Sigmoid colon (tissue), 7 donors: ENCODE data around the gene HES2. TPM values are rescaled to one million over a fixed set of nuclear protein-coding genes. Genes with fewer than 3 reads are reported as not detected.

Experiments used
- DNase-seq: peaks from one replicate; pipeline ENCODE4 v3.0.0-alpha.2; 2019
- H3K27ac ChIP-seq, 4 donors: fragments of 200-600 bp; sonication (generic); one replicate each; pipeline ENCODE4 v1.5.1; 2016 to 2019; ENCODE audit warnings: mild to moderate bottlenecking in 1 of 4
- H3K27me3 ChIP-seq, 3 donors: fragments of 200-600 bp; sonication (generic); one replicate each; pipeline ENCODE4 v1.5.1; 2019; ENCODE audit warnings: mild to moderate bottlenecking in 1 of 3
- H3K36me3 ChIP-seq, 4 donors: fragments of 200-600 bp; sonication (generic); one replicate each; pipeline ENCODE4 v1.5.1; 2016 to 2019
- H3K4me1 ChIP-seq, 4 donors: fragments of 200-600 bp; sonication (generic); one replicate each; pipeline ENCODE4 v1.5.1; 2017 to 2019
- H3K4me3 ChIP-seq, 4 donors: fragments of 200-600 bp; sonication (generic); one replicate each; pipeline ENCODE4 v1.5.1; 2017 to 2019; ENCODE audit warnings: mild to moderate bottlenecking in 2 of 4, moderate library complexity in 1 of 4
- H3K9me3 ChIP-seq, 4 donors: fragments of 200-600 bp in 3 of 4; sonication (generic) in 3 of 4; one replicate each; pipeline versions ENCODE4 v1.5.1 to v1.6.1; 2013 to 2019
- CTCF ChIP-seq, 4 experiments: fragments of 450-650 bp in 3 of 4; fragments of 200-600 bp in 1 of 4; IDR thresholded peaks; one replicate each; pipeline ENCODE4 v1.5.1; 2016 to 2019; ENCODE audit warnings: antibody characterized with exemption in 4 of 4, mild to moderate bottlenecking in 3 of 4, moderate library complexity in 2 of 4
- EP300 ChIP-seq, 4 donors: sonication (generic); formaldehyde crosslinking; IDR thresholded peaks; one replicate each; pipeline ENCODE4 v1.6.1; 2017; ENCODE audit warnings: antibody characterized with exemption in 4 of 4
- POLR2A ChIP-seq, 2 donors: fragments of 450-650 bp; IDR thresholded peaks; one replicate each; pipeline ENCODE4 v1.6.1; 2016; ENCODE audit warnings: antibody characterized with exemption in 2 of 2, mild to moderate bottlenecking in 2 of 2, moderate library complexity in 2 of 2
- POLR2AphosphoS5 ChIP-seq, 4 donors: sonication (generic); formaldehyde crosslinking; IDR thresholded peaks; one replicate each; pipeline ENCODE4 v1.6.1; 2017; ENCODE audit warnings: antibody characterized with exemption in 4 of 4
- WGBS, 2 donors: extraction: QIAGEN DNeasy Blood & Tissue Kit; methylation state at CpG; one replicate each; pipeline ENCODE4 v1.1.7; 2013; 5-methylcytosine and 5-hydroxymethylcytosine counted together
- intact Hi-C: fragments of 100-400 bp; cut with DNase I; formaldehyde crosslinking; loops from one replicate; pipeline ENCODE4 v1.15.1; 2023
- polyA plus RNA-seq, 3 donors: library from polyadenylated mRNA; stranded (reverse); fragments of 200-250 nt; gene quantifications; one replicate each; pipeline ENCODE4 v1.2.3, GENCODE V29; 2013
- total RNA-seq, 4 donors: library from RNA; depleted of rRNA; stranded (reverse); fragments of >200 nt; gene quantifications; one replicate each; pipeline ENCODE4 v1.1.0, GENCODE V29; 2016
- donor health status: healthy with polysubstance abuse.
- donor health status: Bipolar disorder and iron deficiency.
- donor health status: healthy.

HES2 gene
- total and polyA plus RNA-seq, 7 donors, result 10.7 to 27.0 (median 19.9) TPM; not detected in 4

GRCh38 chr1:6420454-6421042 is 829 bp upstream of the HES2 start:
- no peak overlapping the region for H3K27ac ChIP-seq
- peak overlapping the region in 1 of 4 donors; percentile 26 for H3K4me3 ChIP-seq
- TF ChIP-seq CTCF (IDR thresholded peaks at IDR 0.05), result no peak
- no peak for TF ChIP-seq EP300 (IDR thresholded peaks at IDR 0.05)
- no peak for TF ChIP-seq POLR2A (IDR thresholded peaks at IDR 0.05)
- TF ChIP-seq POLR2AphosphoS5 (IDR thresholded peaks at IDR 0.05), result no peak
- no peak for DNase-seq
- intact Hi-C loops, result no loop called here
- no peaks in the 10 kb centered on the region for H3K9me3 ChIP-seq
- WGBS, 2 donors, result 3 to 7% methylated on average over 44 of the region's 44 CpGs
- no peaks in the 10 kb centered on the region for H3K36me3 ChIP-seq
- H3K4me1 ChIP-seq, result peaks cover 0 to 52% (median 44%) of the 10 kb centered on the region in 4 donors
- H3K27me3 ChIP-seq, result peaks cover 72 to 100% (median 94%) of the 10 kb centered on the region in 3 donors

- Histone ChIP-seq H3K27ac (no peak overlapping the region), H3K9me3 (no peaks in the 10 kb centered on the region), H3K4me1 (peaks cover 0 to 41% (median 36%) of the 10 kb centered on the region in 4 donors), H3K36me3 (no peaks in the 10 kb centered on the region), H3K4me3 (peak overlapping the region in 3 of 4 donors; percentile 26 to 47 (median 41)), H3K27me3 (peaks cover 64 to 100% (median 92%) of the 10 kb centered on the region in 3 donors)
- DNase-seq, result no peak
- WGBS, 2 donors, result 1 to 5% methylated on average over 48 of the region's 48 CpGs
- intact Hi-C loops, result no loop called here
- TF ChIP-seq CTCF (IDR thresholded peaks at IDR 0.05) (no peak), EP300 (IDR thresholded peaks at IDR 0.05) (no peak), POLR2AphosphoS5 (IDR thresholded peaks at IDR 0.05) (no peak), POLR2A (IDR thresholded peaks at IDR 0.05) (no peak)
Measured at GRCh38 chr1:6419397-6419803, 319 bp downstream of the HES2 start.

- intact Hi-C loops, result no loop called here
- H3K9me3 ChIP-seq, result no peaks in the 10 kb centered on the region
- no peaks in the 10 kb centered on the region for H3K36me3 ChIP-seq
- peaks cover 60 to 100% (median 92%) of the 10 kb centered on the region in 3 donors for H3K27me3 ChIP-seq
- 3 to 8% methylated on average over 69 of the region's 69 CpGs for WGBS, 2 donors
- TF ChIP-seq CTCF (IDR thresholded peaks at IDR 0.05) (no peak), POLR2AphosphoS5 (IDR thresholded peaks at IDR 0.05) (no peak), POLR2A (IDR thresholded peaks at IDR 0.05) (no peak), EP300 (IDR thresholded peaks at IDR 0.05) (no peak)
- H3K4me1 ChIP-seq, result peaks cover 0 to 36% (median 31%) of the 10 kb centered on the region in 4 donors
- no peak overlapping the region for H3K27ac ChIP-seq
- H3K4me3 ChIP-seq, result peak overlapping the region in 2 of 4 donors; percentile 41 to 47
- no peak for DNase-seq
Measured at GRCh38 chr1:6418668-6419396, 887 bp downstream of the HES2 start.

- Histone ChIP-seq H3K4me1 (peaks cover 0 to 28% (median 24%) of the 10 kb centered on the region in 4 donors), H3K27ac (no peak overlapping the region), H3K4me3 (no peak overlapping the region), H3K9me3 (no peaks in the 10 kb centered on the region), H3K36me3 (no peaks in the 10 kb centered on the region), H3K27me3 (peaks cover 52 to 100% (median 86%) of the 10 kb centered on the region in 3 donors)
- TF ChIP-seq POLR2AphosphoS5 (IDR thresholded peaks at IDR 0.05) (no peak), EP300 (IDR thresholded peaks at IDR 0.05) (no peak), CTCF (IDR thresholded peaks at IDR 0.05) (no peak)
- no peak for DNase-seq
- intact Hi-C loops, result no loop called here
- 48 to 61% methylated on average over 8 of the region's 8 CpGs for WGBS, 2 donors
Measured at GRCh38 chr1:6417961-6418667, 1.6 kb downstream of the HES2 start.
